Prostate gland (tissue), 2 donors: ENCODE results near the gene SWAP70.

Experiments
- POLR2A ChIP-seq: fragments of 450-650 bp; IDR thresholded peaks from one replicate; pipeline ENCODE4 v1.6.1; 2016; ENCODE audit warnings: antibody characterized with exemption, mild to moderate bottlenecking
- POLR2AphosphoS5 ChIP-seq: sonication (generic); formaldehyde crosslinking; IDR thresholded peaks from one replicate; pipeline ENCODE4 v1.6.1; 2017; ENCODE audit warnings: antibody characterized with exemption
- TF ChIP-seq, protein P1 (sequence below), 4 experiments: fragments of 200-600 bp in 2 of 4; fragments of 450-650 bp in 2 of 4; sonication (generic) in 2 of 4; IDR thresholded peaks; 1 replicate in 3 of 4; 2 replicates in 1 of 4; pipeline ENCODE4 v1.5.1; 2016 to 2019; ENCODE audit warnings: antibody characterized with exemption in 4 of 4, mild to moderate bottlenecking in 2 of 4, moderate library complexity in 2 of 4

- TF ChIP-seq, protein P1, sequence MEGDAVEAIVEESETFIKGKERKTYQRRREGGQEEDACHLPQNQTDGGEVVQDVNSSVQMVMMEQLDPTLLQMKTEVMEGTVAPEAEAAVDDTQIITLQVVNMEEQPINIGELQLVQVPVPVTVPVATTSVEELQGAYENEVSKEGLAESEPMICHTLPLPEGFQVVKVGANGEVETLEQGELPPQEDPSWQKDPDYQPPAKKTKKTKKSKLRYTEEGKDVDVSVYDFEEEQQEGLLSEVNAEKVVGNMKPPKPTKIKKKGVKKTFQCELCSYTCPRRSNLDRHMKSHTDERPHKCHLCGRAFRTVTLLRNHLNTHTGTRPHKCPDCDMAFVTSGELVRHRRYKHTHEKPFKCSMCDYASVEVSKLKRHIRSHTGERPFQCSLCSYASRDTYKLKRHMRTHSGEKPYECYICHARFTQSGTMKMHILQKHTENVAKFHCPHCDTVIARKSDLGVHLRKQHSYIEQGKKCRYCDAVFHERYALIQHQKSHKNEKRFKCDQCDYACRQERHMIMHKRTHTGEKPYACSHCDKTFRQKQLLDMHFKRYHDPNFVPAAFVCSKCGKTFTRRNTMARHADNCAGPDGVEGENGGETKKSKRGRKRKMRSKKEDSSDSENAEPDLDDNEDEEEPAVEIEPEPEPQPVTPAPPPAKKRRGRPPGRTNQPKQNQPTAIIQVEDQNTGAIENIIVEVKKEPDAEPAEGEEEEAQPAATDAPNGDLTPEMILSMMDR (IDR thresholded peaks at IDR 0.05), result no peak
- TF ChIP-seq POLR2A, result no peak
- TF ChIP-seq POLR2AphosphoS5, result peak; percentile 57
Observed at GRCh38 chr11:9700105-9700801, 36.4 kb downstream of the SWAP70 start.
